ENCODE results near the gene NACC1.
"Not testable (repeated sequence)": the region's sequence is repeated elsewhere in the genome, so short reads cannot be mapped to it uniquely, and the experiment has no call there.

NACC1 gene

DNA sequence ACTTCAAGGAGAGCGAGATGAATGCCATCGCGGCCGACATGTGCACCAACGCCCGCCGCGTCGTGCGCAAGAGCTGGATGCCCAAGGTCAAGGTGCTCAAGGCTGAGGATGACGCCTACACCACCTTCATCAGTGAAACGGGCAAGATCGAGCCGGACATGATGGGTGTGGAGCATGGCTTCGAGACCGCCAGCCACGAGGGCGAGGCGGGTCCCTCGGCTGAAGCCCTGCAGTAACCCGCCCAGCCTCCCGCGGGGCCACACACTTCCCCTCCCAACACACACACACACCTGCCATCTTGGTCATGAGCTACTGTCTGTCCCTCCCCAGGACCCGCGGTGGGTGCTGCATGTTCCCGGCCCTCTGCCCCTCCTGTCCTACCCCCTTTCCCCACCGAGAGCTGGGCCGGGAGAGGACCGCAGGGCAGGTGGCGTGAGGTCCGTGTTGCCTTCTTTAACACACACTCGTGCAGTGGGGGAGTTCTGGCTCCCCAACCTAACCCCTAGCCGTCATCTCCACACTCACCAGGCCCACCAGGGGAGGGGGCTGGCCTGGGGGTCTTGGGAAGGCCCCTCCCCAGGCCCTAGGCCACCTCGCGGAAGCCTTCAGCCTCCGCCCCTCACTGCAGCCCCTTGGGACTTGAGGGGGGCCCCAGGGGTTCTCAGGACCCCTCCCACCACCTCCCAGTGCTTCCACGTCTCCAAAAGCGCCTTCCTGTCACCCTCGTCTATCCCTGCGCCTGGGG lies 20.3 kb downstream of the NACC1 start:
- in situ Hi-C loops (cut with MboI; ENCODE audit: low sequenced_read_pairs) = no loop called here

DNA sequence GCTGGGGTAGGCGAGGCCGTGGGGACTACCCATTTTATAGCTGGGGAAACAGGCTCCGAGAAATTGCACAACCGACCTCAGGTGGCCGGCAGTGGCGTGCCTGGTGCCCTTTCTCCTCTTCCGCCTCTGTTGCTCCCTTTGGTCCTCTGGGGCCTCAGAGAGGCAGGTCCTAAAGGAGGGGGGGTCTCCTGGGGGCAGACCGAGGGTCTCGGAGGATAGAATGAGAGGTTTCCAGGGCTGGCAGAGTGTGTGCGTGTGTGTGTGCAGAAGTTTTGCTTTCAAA lies 20.8 kb downstream of the NACC1 start:
- in situ Hi-C loops (cut with MboI; ENCODE audit: low sequenced_read_pairs) = no loop called here

DNA sequence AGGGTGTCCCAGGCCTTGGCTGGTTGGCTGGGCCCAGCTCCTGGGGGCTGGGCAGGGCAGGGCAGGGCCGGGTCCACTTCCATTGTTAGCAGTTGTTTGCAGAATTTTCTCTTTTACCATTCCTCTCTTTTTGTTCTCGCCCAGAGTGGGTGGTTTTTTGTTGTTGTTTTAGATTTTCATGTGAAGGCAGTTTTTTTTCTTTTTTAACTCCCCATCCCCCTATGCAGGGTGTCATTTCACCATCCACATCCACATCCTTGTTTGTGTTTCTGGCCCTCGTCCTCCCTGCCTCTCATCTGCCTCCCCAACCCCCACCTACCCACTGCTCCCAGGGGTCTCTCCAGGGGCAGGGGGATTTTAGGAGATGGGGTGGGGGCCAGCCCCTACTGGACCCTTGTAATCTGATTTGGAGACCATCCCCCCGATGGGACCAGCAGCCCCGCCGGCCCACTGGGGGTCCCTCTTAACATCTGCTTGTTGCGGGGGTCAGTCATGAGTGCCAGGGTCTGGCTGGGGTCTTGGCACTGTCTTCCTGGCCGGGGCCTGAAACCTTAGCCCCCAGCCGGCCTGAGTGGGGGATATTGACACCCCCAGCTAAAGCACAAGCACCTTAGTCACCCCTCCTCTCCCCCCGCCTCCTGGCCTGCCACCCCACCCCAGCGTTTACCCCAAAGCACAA lies 21.7 kb downstream of the NACC1 start:
- in situ Hi-C loops (cut with MboI; ENCODE audit: low sequenced_read_pairs) = no loop called here

DNA sequence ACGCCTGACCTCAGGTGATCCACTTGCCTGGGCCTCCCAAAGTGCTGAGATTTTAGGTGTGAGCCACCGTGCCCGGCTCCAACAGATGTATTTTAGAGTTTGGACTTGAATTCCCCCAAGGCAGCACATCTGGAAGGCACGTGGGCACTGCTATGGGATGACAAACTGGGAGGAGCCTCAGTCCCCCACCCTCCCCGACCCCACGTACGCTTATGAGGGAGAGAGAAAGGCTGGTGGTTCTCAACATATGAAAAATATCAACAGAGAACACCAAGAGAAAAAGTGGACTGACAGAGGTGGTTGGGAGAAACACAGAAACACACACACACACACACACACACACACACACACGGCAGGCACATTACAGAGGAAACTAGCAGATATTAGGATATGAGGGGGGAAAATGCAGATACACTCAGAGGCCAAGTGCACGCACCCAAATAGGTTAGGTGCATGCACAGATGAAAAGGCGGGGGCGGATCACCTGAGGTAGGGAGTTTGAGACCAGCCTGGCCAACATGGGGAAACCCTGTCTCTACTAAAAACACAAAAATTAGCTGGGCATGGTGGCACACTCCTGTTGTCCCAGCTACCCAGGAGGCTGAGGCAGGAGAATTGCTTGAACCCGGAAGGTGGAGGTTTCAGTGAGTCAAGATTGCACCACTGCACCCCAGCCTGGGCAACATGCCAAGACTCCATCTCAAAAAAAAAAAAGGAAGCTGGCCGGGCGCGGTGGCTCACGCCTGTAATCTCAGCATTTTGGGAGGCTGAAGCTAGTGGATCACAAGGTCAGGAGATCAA lies 28.9 kb downstream of the NACC1 start:
- in situ Hi-C loops (cut with MboI; ENCODE audit: low sequenced_read_pairs) = no loop called here

DNA sequence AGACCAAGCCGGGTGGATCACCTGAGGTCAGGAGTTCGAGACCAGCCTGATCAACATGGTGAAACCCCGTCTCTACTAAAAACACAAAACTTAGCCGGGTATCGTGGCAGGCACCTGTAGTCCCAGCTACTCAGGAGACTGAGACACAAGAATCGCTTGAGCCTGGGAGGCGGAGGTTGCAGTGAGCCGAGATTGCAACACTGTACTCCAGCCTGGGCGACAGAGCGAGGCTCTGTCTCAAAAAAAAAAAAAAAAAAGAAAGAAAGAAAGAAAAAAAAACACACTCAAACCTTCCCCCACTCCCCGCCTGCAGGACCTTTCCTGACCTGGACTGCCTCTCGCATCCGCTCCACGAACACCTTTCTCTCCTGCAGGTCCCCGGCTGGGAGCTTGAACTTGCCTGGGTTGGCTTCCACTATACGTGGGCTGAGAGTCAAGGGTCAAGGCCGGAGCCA lies 31.1 kb downstream of the NACC1 start:
- in situ Hi-C loops (cut with MboI; ENCODE audit: low sequenced_read_pairs) = not testable (repeated sequence)

DNA sequence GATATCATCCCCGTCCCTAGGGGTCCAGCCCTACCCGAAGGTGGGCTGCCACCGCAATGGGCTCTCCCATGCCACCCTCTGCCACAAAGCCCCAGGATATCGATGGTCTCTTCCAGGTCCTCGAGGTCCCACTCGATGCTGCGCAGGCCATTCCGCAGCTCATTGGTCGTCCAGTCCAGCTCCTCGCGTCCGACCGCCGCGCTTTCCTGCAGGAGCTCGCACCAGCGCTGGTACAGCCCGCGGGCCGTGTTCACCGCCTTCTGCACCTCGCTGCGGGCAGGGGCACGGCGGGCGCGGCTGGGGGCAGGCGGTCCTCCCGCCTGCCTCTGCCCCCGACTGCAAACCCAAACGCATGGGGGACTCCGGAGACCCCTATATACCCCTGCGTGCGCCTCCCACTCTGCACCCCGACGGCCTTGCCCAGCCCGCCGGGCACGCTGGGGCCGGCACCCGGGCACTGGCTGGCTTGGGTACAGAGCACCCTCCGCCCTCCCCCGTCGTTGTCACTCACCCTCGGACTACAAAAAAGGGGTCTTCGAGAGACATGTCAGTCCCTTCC lies 31.6 kb downstream of the NACC1 start:
- in situ Hi-C loops (cut with MboI; ENCODE audit: low sequenced_read_pairs) = no loop called here

DNA sequence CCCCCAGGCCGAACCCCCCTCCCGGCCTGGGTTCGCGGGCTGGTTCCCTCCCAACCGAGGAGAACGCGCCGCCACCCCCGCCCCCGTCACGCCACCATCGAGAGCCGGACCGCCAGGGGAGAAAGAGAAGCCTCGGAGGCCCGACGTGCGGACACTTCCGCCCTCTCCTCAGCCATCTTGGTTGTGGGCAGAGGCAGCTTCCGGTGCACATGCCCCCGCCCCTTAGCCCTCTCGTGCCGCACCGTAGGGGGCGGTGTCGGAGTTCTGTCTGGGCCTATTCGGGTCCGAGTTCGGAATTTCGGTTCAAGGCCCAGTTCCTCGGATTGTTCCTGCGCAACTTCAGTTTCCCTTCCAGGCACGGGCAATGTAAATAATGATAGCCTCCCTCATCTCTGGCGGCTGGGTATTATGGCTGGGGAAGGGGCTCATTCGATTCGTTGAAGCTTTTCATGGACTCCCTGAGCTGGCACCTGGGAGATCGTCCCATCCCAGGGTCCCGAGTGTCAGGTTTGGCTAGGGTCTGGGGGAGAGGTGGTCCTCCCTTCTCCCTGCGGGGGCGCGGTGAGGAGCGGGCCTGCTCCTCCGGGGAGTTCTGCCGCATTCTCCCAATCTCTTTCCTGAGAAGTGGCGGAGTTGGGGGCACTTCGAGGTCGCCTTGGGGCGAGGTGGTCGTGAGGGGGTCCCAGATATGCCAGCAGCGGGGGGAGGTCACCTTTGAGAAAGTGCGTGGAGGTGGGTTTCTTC lies 32.3 kb downstream of the NACC1 start, which contains the start of the genes IER2 and STX10:
Gene IER2 (plus strand): TSS at position 225 of the 744 bp plus-strand sequence. CDS start 2,776 bp downstream, outside the sequence.
Gene STX10 (minus strand): TSS at position 189 of the 744 bp plus-strand sequence. CDS start 202 bp downstream, outside the sequence.
- in situ Hi-C loops (cut with MboI; ENCODE audit: low sequenced_read_pairs) = no loop called here

DNA sequence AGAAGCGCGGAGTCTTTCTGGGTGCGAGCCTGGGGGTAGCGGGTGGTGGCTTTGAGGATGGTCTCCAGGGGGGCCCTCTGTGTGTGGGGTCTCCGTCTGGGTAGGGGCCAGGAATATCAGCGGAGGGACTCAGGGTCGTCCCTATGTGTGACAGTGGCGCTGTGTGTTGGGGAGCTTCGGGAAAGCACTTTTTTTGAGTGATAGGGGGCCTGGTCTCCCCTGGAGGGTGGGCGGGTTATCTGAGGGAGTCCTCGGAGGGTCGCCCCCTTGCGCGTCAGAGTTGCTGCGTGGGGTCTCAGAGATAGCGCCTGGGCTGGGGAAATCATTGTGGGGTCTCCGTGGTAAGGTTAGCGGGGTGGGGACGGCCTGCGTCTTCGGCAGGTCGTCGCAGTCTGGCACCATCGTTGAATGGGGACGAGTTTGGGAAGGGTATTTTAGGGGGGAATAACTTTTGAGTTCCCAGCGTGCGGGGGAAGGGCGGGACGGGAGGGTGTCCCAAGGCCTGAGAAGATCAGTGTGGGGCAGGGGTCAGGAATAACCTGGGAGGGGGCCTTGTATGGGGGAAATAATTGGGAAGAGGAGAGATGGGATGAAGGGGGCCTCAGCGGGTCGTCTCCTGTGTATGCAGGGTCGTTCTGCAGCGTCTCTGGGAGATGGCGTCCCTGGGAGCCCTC lies 33.0 kb downstream of the NACC1 start:
- in situ Hi-C loops (cut with MboI; ENCODE audit: low sequenced_read_pairs) = no loop called here

DNA sequence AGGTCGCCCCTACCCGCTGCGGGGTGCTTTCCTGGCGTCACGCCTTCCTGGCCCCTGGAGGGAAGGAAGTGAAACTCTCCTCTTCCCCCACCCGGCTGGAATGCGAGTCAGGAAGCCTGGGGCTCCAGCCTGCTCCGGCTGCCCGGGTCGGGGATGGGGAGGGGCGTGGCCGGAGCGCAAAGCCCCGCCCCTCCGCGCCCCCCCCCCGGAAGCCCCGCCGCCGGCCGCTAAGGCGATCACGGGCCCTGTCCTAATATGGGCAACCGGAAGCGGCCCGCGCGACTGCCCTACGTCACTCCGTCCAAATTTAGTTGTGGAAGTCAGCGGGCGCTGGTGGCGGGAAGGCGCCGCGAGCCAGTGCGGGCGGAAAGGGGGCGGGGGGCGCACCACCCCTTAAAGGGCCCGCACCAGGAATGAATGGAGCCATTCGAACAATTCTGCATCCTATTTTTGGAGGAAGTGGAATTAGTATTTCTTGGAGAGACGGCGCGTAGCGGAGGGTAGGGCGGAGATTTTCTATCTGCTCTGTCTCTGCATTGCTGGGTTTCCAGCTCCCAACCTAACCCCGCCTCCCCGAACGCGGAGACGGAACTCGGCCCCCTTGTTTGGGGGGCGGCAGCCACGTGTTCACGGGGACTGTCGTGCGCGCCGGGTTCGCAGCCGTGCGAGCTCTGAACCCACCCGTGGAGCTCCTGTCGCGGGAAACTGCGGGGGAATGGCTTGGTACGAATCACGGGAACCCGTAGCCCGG lies 33.7 kb downstream of the NACC1 start:
- in situ Hi-C loops (cut with MboI; ENCODE audit: low sequenced_read_pairs) = no loop called here

DNA sequence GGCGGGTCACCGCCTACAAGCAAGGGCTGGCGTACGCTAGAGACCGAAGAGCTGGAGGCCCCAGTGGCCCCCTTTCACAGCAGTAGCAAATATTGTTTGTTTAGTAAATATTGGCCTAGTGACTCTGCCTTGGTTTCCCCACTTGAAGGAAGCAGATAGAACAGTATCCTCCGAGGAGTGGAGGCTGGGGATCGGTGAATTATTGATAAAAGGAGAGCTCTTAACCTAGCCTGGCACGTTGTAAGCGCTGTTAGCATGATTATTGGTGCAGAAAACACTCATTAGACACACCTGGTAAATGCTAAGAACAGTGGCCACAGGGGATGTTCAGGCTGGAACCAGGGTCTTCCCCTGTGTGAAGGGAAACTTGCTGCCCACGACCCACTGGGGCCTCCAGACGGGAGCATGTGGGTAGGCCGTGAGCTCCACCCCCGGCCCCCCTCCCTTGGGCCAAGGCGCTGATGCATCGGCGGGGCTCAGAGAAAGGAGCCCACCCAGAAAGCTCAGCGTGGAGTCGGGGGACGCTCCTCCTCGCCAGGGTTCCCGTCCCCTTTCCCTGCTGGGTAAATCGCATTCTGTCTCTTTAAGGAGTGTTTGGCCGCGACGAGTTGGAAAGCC lies 34.4 kb downstream of the NACC1 start:
- in situ Hi-C loops (cut with MboI; ENCODE audit: low sequenced_read_pairs) = no loop called here

DNA sequence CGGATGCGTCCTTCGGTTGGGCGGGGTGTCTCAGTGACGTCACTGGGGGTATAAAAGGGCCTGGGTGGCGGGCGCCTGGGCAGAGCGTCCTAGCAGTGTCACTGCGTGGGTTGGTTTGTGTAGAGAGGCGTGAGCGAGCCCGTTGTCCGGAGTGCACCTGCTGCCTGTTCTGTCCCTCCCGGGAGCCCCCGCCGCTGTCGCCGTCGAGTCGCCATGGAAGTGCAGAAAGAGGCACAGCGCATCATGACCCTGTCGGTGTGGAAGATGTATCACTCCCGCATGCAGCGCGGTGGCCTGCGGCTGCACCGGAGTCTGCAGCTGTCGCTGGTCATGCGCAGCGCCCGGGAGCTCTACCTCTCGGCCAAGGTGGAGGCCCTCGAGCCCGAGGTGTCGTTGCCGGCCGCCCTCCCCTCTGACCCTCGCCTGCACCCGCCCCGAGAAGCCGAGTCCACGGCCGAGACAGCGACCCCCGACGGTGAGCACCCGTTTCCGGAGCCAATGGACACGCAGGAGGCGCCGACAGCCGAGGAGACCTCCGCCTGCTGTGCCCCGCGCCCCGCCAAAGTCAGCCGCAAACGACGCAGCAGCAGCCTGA lies 35.0 kb downstream of the NACC1 start:
- in situ Hi-C loops (cut with MboI; ENCODE audit: low sequenced_read_pairs) = no loop called here

DNA sequence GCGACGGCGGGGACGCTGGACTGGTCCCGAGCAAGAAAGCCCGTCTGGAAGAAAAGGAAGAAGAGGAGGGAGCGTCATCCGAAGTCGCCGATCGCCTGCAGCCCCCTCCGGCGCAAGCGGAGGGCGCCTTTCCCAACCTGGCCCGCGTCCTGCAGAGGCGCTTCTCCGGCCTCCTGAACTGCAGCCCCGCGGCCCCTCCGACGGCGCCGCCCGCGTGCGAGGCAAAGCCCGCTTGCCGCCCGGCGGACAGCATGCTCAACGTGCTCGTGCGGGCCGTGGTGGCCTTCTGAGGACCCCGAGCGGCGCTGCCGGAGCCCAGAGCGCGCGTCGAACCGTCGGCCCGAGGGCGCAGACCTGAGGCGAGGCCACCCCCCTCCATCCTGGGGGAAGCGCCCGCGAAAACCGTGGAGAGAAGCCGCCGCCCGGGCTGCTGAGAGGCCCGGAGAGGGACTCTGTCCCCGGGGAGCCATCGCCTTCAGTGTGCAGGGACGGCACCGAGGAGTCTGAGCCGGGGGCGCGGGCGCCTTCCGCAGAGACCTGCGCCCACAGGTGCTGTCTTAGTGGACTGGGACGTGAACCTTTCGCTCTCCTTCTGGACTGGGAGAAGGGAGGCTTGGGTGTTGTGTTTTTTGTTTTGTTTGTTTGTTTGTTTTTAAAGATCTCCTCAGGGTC lies 35.6 kb downstream of the NACC1 start:
- in situ Hi-C loops (cut with MboI; ENCODE audit: low sequenced_read_pairs) = no loop called here

DNA sequence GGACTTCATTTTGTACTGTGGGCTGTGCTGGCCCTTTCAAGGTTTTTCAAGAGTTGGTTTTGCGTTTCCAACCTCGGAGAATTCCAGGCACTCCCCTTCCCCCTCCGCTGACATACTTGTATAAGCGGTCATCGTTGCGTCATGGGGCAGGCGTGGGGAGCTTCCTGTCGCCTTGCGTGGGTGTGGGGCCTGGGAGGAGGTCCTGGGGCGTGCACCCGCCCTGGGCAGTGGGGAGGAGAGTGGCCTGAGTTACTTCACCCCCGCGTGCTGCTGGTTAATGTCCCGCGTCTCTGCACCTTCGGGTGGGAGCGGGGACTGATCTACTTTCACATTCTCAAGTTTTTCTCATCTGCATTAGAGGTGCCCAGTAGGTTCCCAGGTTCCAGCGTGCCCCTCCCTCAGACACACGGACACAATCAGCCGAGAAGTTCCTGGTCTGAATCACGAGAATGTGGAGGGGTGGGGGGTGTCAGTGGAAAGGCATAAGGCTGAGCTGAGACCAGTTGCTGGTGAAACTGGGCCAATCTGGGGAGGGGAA lies 36.2 kb downstream of the NACC1 start:
- in situ Hi-C loops (cut with MboI; ENCODE audit: low sequenced_read_pairs) = no loop called here

DNA sequence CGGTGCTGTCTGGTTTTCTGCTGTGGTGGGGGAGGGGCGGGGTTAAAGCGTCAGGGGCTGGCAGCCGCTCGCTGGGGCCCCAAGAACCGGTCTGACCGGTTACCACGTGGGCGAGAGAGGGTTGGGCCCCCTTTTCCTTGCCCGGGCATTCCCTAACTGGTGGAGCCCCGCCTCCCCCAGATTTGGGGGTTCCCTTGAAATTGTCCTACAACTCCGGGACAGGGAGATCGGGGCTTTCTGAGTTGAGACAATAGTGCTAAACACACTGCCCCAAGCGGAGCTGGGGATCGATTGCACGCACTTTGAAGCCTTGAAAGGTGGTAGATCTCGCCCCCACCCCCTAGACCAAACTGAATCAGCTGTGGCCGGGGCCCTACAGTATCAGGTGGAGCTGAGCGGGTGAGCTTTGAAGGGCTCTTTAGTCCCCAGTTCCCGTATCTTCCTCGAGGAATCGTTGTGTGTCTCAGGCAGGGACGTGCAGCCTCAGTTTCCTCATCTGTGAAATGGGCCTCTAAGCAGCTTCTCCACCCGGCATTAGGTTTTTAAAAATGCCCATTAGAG lies 36.9 kb downstream of the NACC1 start:
- in situ Hi-C loops (cut with MboI; ENCODE audit: low sequenced_read_pairs) = no loop called here

DNA sequence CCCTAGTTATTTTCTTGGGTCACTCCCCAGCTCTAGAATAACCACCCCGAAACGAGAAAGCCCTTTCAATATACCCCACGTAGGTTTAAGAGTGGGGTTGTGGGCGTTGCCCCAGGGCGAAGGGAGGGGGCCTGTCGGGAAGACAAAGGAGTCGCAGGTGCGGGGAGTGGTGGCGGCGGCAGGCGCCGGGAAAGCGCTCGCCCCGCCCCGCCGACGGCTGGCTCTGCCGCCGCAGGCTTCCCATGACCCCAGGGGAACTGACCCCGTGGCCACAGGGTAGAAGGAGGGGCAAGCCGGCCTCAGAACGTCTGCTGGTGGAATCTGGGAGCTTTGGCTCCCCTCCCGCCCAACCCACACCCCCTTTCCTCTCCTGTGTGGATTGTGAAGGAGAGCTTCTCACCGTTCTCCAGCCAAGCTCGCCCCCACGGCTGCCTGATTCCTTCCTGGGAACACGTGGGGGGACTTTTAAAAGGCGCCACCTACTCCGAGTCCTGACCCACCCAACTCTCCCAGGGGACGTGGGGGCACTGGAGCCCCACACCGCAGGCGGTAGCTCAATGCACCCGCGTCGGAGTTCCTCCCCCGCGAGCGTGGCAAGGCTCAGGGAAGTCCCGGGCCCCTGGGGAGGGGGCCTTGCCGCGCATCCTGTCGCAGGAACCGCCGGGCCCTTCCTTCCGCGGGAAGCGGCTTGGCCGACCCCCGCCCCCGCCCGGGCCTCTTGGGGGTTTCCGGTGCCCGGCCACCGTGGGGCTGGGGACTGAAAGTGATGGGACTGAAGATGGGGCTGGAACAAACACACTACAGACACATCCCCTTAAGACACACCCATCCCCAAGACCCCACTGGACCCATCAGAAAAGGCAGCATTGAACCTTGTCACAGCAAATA lies 37.7 kb downstream of the NACC1 start:
- in situ Hi-C loops (cut with MboI; ENCODE audit: low sequenced_read_pairs) = no loop called here

DNA sequence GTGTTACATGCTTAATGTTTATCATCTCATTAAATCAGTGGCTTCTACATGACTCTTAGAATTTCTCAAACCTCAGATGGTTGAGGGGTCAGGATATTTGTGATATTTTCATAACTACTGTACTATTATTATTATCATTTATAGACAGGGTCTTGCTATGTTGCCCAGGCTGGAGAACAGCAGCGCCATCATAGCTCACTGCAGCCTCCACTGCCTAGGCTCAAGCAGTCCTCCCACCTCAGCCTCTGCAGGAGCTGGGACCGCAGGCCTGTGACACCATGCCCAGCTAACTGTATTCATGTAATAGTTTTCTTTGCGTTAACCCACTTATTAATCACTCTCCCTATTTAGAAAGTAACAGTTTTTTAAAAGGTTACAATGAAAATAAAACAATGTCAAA lies 41.6 kb downstream of the NACC1 start:
- in situ Hi-C loops (cut with MboI; ENCODE audit: low sequenced_read_pairs) = no loop called here
